Measurements from ENCODE around the gene EXTL1. TPM values are rescaled to one million over a fixed set of nuclear protein-coding genes. Genes with fewer than 3 reads are reported as not detected.

Gene EXTL1
- total RNA-seq, 1 experiment from 2014 or later: 0.26 TPM

GRCh38 chr1:26027716-26028489 is 6.3 kb downstream of the EXTL1 start:
- no peaks in the 10 kb centered on the region for H3K27me3 ChIP-seq (ENCODE audit: low read length)
- BruUV-seq (replicated peaks): no TSS peak
- no peak overlapping the region for H3K4me3 ChIP-seq (ENCODE audit: low read length)
- no peak overlapping the region for H3K9ac ChIP-seq (ENCODE audit: low read length)
- TF ChIP-seq, protein P1, sequence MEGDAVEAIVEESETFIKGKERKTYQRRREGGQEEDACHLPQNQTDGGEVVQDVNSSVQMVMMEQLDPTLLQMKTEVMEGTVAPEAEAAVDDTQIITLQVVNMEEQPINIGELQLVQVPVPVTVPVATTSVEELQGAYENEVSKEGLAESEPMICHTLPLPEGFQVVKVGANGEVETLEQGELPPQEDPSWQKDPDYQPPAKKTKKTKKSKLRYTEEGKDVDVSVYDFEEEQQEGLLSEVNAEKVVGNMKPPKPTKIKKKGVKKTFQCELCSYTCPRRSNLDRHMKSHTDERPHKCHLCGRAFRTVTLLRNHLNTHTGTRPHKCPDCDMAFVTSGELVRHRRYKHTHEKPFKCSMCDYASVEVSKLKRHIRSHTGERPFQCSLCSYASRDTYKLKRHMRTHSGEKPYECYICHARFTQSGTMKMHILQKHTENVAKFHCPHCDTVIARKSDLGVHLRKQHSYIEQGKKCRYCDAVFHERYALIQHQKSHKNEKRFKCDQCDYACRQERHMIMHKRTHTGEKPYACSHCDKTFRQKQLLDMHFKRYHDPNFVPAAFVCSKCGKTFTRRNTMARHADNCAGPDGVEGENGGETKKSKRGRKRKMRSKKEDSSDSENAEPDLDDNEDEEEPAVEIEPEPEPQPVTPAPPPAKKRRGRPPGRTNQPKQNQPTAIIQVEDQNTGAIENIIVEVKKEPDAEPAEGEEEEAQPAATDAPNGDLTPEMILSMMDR (conservative IDR thresholded peaks at IDR 0.05; ENCODE audit: low read depth, low read length): no peak
- no peak for TF ChIP-seq EZH2phosphoT487 (IDR thresholded peaks at IDR 0.05; ENCODE audit: borderline replicate concordance, low read length)
- no peak for TF ChIP-seq EZH2 (IDR thresholded peaks at IDR 0.05; ENCODE audit: low read length, unreplicated experiment)
- H2AFZ ChIP-seq (ENCODE audit: low read length): no peak overlapping the region
- H3K4me1 ChIP-seq (ENCODE audit: insufficient read depth, low read length): no peaks in the 10 kb centered on the region
- H3K36me3 ChIP-seq (ENCODE audit: low read depth, low read length): no peaks in the 10 kb centered on the region
- no peaks in the 10 kb centered on the region for H3K9me2 ChIP-seq (replicated peaks; ENCODE audit: low read length)
- no peaks in the 10 kb centered on the region for H3F3A ChIP-seq (ENCODE audit: low read length, unreplicated experiment)
- no peak overlapping the region for H3K4me2 ChIP-seq (ENCODE audit: low read length)
- H3K79me2 ChIP-seq (ENCODE audit: low read length): no peaks in the 10 kb centered on the region
- ATAC-seq (no peak), DNase-seq (no peak)
- ChIA-PET POLR2A (ENCODE audit: unreplicated experiment) (no interaction called here), CTCF (interaction anchor here (1.0 kb wide), 1 partner anchor 117 kb away, joined by 12 read pairs; no protein-coding TSS in a partner anchor)
- intact Hi-C loops (cut with micrococcal nuclease): no loop called here
- no peak overlapping the region for H3K27ac ChIP-seq (ENCODE audit: low read length)
- H4K20me1 ChIP-seq (ENCODE audit: low read length): no peaks in the 10 kb centered on the region
- no peaks in the 10 kb centered on the region for H3K9me3 ChIP-seq (ENCODE audit: low read length)

GRCh38 chr1:26028490-26028980 is 7.0 kb downstream of the EXTL1 start:
- no TSS peak for BruUV-seq (replicated peaks)
- H3K9me3 ChIP-seq (ENCODE audit: low read length): no peaks in the 10 kb centered on the region
- no peaks in the 10 kb centered on the region for H3F3A ChIP-seq (ENCODE audit: low read length, unreplicated experiment)
- ChIA-PET POLR2A (ENCODE audit: unreplicated experiment) (no interaction called here), CTCF (no interaction called here)
- no peak overlapping the region for H3K4me3 ChIP-seq (ENCODE audit: low read length)
- no peak for DNase-seq
- intact Hi-C loops (cut with micrococcal nuclease): no loop called here
- no peaks in the 10 kb centered on the region for H3K36me3 ChIP-seq (ENCODE audit: low read depth, low read length)
- no peak overlapping the region for H2AFZ ChIP-seq (ENCODE audit: low read length)
- no peak overlapping the region for H3K27ac ChIP-seq (ENCODE audit: low read length)
- TF ChIP-seq, protein P1 (conservative IDR thresholded peaks at IDR 0.05; ENCODE audit: low read depth, low read length): no peak
- no peak for TF ChIP-seq EZH2 (IDR thresholded peaks at IDR 0.05; ENCODE audit: low read length, unreplicated experiment)
- H4K20me1 ChIP-seq (ENCODE audit: low read length): no peaks in the 10 kb centered on the region
- no peak overlapping the region for H3K4me2 ChIP-seq (ENCODE audit: low read length)
- no peak overlapping the region for H3K9ac ChIP-seq (ENCODE audit: low read length)
- no peaks in the 10 kb centered on the region for H3K9me2 ChIP-seq (replicated peaks; ENCODE audit: low read length)
- H3K4me1 ChIP-seq (ENCODE audit: insufficient read depth, low read length): no peaks in the 10 kb centered on the region
- H3K79me2 ChIP-seq (ENCODE audit: low read length): no peaks in the 10 kb centered on the region
- no peak for ATAC-seq
- H3K27me3 ChIP-seq (ENCODE audit: low read length): no peaks in the 10 kb centered on the region

Data from PC-3 (cell line).